ENCODE data around the gene NMT1.
A peak's percentile ranks its signal among the peaks of the same experiment; 100 is the strongest.

NMT1 gene

DNA sequence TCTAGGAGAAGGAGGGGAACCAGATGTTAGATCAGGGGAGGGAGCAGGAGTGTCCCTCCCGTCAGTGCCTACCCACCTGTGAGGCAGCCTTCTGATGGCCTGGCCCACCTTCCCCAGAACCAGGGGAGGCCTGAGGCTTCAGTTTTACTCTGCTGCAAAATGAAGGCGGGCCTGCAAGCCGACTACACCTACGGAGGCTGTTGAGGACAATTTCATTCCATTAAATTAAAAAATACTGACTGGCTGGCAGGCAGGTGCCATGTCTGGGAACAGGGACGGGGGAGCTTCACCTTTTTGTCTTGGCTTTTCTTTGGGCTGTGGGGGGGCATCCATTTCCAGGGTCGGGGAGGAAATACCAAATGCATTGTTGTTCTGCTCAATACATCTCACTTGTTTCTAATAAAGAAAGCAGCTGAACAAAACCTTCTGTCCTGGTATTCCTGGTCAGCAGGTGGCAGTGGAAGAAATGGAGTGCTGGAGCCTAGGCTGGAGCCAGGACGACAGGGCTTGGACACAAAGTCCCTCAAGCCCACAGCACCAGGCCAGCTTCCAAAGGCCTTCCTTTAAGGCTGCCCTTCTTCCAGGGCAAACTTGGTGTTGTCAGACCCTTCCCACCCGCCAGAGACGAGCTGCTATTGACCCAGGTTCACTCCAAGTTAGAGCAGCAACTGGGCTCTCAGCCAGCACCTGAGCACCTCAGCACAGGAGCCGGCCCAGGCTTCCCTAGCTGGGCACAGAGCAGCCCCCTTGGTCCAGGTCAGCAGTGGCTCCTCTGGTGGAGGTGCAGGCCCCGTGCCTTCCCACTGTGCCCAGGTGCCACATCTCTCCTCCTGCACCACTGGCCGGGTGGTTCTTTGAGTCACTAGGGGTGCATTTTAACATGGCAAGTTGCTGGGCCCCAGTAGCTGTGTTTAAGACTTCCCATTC, 47.7 kb downstream of the NMT1 start:
- no peaks in the 10 kb centered on the region for H3K27me3 ChIP-seq (replicated peaks; ENCODE audit: control insufficient read depth, insufficient read depth, low read length)
- no peak for DNase-seq (ENCODE audit: low read depth)
- H3K4me3 ChIP-seq (ENCODE audit: low read length) = no peak overlapping the region
- peaks cover 68% of the 10 kb centered on the region for H3K36me3 ChIP-seq (ENCODE audit: control insufficient read depth, insufficient read depth, low read length, severe bottlenecking)
- no peak overlapping the region for H3K9ac ChIP-seq (ENCODE audit: low read length)
- peaks cover 34% of the 10 kb centered on the region for H3K4me1 ChIP-seq (ENCODE audit: control insufficient read depth, insufficient read depth, low read length)
- no peaks in the 10 kb centered on the region for H3K9me3 ChIP-seq (ENCODE audit: control insufficient read depth, low read length)

DNA sequence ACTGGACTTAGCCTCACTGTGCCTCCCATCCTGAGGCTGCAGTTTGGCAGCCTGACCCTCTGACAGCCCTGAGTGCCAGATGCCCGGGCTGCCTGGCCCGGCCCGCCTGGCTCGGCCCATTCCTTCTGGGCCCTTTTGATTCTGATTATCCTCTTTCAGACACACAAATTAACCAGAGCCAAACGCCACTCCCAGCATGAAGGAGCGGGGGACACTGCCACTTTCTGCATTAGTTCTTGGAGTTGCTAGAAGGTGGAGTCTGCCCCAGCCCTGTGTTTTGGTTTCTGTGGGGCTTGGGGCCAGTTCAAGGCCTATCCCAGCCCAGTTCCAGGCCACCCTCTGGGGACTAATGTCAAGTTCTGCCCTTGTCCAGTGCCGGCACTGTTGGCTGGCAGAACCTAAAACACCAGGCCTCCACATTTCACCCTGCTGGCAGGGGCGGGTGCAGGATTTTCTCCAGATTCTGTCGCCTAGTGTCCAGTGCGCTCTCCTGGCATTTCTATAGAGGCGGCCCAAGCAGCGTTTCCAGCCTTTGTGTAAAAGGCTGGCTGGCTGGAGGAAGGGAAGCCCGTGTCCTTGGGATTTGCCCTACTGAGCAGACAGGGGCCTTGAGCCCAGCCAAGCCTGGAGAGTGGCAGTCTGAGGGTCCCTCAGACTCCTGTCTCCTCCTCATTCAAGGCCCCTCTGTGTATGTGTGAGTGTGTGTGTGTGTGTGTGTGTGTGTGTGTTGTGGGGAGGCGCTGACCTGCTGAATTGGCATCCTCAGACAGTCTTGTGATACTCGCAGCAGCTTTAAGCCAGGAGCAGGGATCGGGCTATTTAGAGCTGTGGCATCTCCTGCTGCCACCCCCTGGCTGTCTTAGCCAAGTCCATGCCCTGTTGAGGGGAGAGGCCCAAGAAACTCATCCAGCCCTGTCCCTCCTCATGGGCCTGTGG, 49.8 kb downstream of the NMT1 start:
- Histone ChIP-seq H3K36me3 (ENCODE audit: control insufficient read depth, insufficient read depth, low read length, severe bottlenecking) (peaks cover 53% of the 10 kb centered on the region), H3K9me3 (ENCODE audit: control insufficient read depth, low read length) (no peaks in the 10 kb centered on the region), H3K4me1 (ENCODE audit: control insufficient read depth, insufficient read depth, low read length) (peaks cover 22% of the 10 kb centered on the region), H3K27me3 (replicated peaks; ENCODE audit: control insufficient read depth, insufficient read depth, low read length) (no peaks in the 10 kb centered on the region), H3K9ac (ENCODE audit: low read length) (peak overlapping the region; percentile 69), H3K4me3 (ENCODE audit: low read length) (no peak overlapping the region)
- DNase-seq (ENCODE audit: low read depth) = no peak

DNA sequence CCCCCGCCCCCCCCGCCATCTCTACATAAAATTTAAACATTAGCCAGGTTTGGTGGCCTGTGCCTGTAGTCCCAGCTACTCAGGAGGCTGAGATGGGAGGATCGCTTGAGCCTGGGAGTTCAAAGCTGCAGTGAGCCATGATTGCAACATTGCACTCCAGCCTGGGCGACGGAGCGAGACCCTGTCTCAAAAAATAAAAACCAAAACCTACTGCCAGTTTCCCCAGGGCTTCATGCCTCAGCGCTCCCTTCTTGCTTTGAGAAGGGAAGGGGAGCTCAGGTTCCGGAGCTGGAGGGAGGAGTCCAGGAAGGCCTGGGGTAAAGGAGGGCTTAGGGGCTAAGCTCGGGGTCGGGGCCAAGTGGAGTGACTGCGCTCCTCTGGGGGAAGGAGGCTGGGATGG, 50.7 kb downstream of the NMT1 start:
- Histone ChIP-seq H3K27me3 (replicated peaks; ENCODE audit: control insufficient read depth, insufficient read depth, low read length) (no peaks in the 10 kb centered on the region), H3K9me3 (ENCODE audit: control insufficient read depth, low read length) (no peaks in the 10 kb centered on the region), H3K9ac (ENCODE audit: low read length) (peak overlapping the region; percentile 69), H3K4me3 (ENCODE audit: low read length) (no peak overlapping the region), H3K4me1 (ENCODE audit: control insufficient read depth, insufficient read depth, low read length) (peaks cover 15% of the 10 kb centered on the region), H3K36me3 (ENCODE audit: control insufficient read depth, insufficient read depth, low read length, severe bottlenecking) (peaks cover 44% of the 10 kb centered on the region)
- no peak for DNase-seq (ENCODE audit: low read depth)

DNA sequence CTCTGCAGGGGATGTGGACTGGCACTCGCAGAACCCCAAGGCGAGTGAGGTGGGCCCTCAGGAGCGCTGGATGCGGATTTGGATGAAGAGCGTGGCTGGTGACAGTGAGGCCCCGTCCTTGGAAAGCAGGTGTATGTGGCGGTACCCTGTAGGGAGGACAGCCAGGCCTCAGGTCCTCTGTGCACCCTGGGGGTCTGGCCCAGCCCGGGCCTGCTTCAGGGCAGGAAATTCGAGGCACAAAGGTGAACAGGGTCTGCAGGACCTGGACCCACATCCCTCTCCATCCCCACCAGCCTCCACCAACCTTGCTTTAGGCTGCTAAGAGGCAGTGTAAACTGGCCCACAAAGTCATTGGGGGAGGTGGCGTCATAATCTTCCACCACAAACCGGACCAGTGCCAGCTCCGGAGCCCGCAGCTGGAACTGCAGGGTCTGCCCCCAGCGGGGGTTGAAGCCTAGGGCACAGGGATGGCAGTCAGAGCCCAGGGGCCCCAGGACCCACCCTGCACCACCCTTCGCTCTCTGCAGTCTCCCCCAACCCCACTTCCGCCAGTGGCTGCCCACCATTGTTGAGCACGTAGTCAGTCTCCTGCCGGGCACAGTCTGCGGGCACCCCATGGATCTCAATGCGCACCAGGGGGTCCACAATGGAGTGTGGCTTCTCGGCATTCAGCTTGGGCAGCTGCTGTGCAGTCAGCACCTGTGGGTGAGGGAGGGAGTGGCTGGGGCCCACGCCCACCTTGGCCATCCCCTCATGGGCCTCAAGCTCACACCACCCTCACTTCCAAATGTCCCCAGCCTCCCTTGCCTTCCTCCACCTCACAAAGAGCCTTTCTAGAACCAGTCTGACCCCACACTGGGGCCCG, 51.7 kb downstream of the NMT1 start:
- Histone ChIP-seq H3K4me1 (ENCODE audit: control insufficient read depth, insufficient read depth, low read length) (peaks cover 15% of the 10 kb centered on the region), H3K4me3 (ENCODE audit: low read length) (no peak overlapping the region), H3K9ac (ENCODE audit: low read length) (no peak overlapping the region)

DNA sequence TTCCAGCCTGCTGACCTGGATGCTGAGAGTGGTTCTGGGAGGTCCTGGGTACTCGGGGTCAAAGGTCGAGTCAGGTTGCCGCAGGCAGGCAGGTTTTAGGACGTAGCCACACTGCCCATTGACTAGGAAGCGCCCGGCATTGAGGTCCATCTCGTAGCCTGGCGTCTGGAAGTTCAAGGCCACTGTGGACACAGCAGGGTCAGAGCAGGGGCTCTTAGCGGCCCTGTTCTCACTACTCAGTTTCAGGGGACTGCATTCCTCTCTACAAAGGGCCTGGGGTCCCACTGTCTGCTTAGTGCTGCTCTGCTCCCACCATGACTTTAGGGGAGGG, 52.3 kb downstream of the NMT1 start:
- DNase-seq (ENCODE audit: low read depth) = no peak
- H3K9ac ChIP-seq (ENCODE audit: low read length) = no peak overlapping the region
- peaks cover 15% of the 10 kb centered on the region for H3K4me1 ChIP-seq (ENCODE audit: control insufficient read depth, insufficient read depth, low read length)
- H3K4me3 ChIP-seq (ENCODE audit: low read length) = no peak overlapping the region
- no peaks in the 10 kb centered on the region for H3K9me3 ChIP-seq (ENCODE audit: control insufficient read depth, low read length)
- H3K27me3 ChIP-seq (replicated peaks; ENCODE audit: control insufficient read depth, insufficient read depth, low read length) = no peaks in the 10 kb centered on the region
- H3K36me3 ChIP-seq (ENCODE audit: control insufficient read depth, insufficient read depth, low read length, severe bottlenecking) = peaks cover 42% of the 10 kb centered on the region

More for the DNA sequence above, 51.7 kb downstream of the NMT1 start:
- peaks cover 42% of the 10 kb centered on the region for H3K36me3 ChIP-seq (ENCODE audit: control insufficient read depth, insufficient read depth, low read length, severe bottlenecking)
- no peaks in the 10 kb centered on the region for H3K9me3 ChIP-seq (ENCODE audit: control insufficient read depth, low read length)
- H3K27me3 ChIP-seq (replicated peaks; ENCODE audit: control insufficient read depth, insufficient read depth, low read length) = no peaks in the 10 kb centered on the region
- DNase-seq (ENCODE audit: low read depth) = no peak

DNA sequence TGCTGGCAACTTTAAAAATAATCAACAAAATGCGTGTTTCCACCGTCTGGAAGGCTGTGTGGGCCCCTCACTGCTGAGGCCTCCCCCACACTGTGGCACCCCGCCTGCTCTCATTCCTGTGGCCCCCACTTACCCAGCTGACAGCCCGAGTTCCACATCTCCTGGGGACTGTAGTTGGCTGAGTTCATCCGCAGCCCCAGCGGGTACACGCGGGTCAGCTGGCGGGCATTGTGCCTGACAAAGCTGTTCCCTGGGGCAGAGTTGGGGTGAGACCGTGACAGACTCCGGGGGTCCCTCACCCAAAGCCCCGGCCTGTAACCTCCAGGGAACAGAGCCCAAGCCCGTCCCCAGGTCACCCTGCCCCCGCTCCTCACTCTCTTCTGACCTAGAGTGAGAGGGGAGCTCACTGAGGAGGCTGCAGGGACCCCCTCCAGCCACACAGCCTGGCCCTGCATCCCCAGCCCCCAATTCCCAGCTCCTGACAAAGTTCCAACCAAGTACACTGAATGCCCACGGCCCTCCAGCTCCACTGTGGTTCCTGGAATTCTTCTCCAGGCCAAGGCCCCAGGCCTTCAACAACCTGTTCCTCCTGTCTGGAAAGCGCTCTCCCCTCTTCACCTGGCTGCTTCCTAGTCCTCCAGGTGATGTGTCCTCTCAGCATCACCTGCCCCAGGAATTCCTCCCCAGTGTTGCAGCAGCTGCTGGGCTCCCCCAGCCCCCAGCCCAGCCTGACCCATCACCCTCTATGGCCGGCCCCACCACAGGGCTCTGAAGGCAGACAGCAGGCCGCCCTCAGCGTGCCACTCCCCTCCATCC, 53.2 kb downstream of the NMT1 start:
- Histone ChIP-seq H3K4me3 (ENCODE audit: low read length) (no peak overlapping the region), H3K9ac (ENCODE audit: low read length) (no peak overlapping the region), H3K4me1 (ENCODE audit: control insufficient read depth, insufficient read depth, low read length) (peaks cover 15% of the 10 kb centered on the region), H3K27me3 (replicated peaks; ENCODE audit: control insufficient read depth, insufficient read depth, low read length) (no peaks in the 10 kb centered on the region), H3K36me3 (ENCODE audit: control insufficient read depth, insufficient read depth, low read length, severe bottlenecking) (peaks cover 41% of the 10 kb centered on the region), H3K9me3 (ENCODE audit: control insufficient read depth, low read length) (no peaks in the 10 kb centered on the region)
- DNase-seq (ENCODE audit: low read depth) = no peak

DNA sequence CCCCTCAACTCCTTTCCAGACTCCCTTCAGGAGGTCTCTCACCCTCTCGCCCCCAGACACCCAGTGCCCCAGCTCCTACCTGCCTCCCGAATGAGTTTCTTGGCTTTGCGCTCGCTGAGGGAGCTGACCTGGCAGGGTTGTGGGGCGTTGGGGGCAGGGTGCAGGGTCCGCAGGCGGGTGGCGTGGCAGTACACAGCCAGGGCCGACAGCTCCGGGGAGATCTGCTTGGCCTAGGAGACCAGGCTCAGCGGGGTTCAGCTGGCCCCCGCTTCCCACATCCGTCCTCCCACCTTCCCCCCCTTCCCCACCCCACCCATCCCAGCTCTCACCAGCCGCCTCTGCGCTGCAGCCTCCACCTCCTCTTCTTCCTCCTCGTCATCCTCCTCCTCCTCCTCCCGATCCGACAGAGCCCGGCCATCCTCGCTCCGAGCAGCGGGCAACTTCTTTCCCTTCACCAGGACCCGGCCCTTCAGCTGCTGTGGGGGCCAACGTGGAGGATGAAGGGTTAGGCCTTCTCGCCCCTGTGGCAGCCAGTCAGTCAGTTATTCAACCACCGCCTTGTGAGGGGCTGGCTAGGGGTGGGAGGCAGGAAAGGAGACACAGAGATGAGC, 54.0 kb downstream of the NMT1 start:
- H3K4me3 ChIP-seq (ENCODE audit: low read length) = no peak overlapping the region
- no peak for DNase-seq (ENCODE audit: low read depth)
- H3K9ac ChIP-seq (ENCODE audit: low read length) = no peak overlapping the region
- peaks cover 49% of the 10 kb centered on the region for H3K36me3 ChIP-seq (ENCODE audit: control insufficient read depth, insufficient read depth, low read length, severe bottlenecking)
- no peaks in the 10 kb centered on the region for H3K9me3 ChIP-seq (ENCODE audit: control insufficient read depth, low read length)
- H3K4me1 ChIP-seq (ENCODE audit: control insufficient read depth, insufficient read depth, low read length) = peaks cover 19% of the 10 kb centered on the region
- no peaks in the 10 kb centered on the region for H3K27me3 ChIP-seq (replicated peaks; ENCODE audit: control insufficient read depth, insufficient read depth, low read length)

DNA sequence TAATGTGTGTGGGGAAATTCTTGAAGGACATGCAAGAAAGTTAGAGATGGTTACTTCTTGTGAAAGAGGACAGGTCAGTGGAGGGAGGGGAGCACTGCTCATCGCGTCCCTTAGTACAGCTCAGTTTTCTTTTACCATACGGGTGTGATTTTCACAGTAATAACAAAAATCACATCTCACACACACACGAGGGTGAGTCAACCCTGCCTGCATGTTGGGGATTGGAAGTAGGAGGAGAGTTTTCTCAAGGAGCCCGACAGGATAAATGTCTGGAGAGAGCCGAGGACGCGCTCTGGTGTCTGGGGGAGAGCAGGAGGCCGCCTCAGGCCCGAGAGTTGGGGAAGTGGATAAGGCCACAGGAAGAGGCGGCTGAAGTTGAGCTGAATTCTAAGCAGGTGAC, 54.8 kb downstream of the NMT1 start:
- peaks cover 53% of the 10 kb centered on the region for H3K36me3 ChIP-seq (ENCODE audit: control insufficient read depth, insufficient read depth, low read length, severe bottlenecking)
- peaks cover 12% of the 10 kb centered on the region for H3K4me1 ChIP-seq (ENCODE audit: control insufficient read depth, insufficient read depth, low read length)
- no peak for DNase-seq (ENCODE audit: low read depth)
- no peak overlapping the region for H3K9ac ChIP-seq (ENCODE audit: low read length)
- no peak overlapping the region for H3K4me3 ChIP-seq (ENCODE audit: low read length)
- no peaks in the 10 kb centered on the region for H3K9me3 ChIP-seq (ENCODE audit: control insufficient read depth, low read length)
- no peaks in the 10 kb centered on the region for H3K27me3 ChIP-seq (replicated peaks; ENCODE audit: control insufficient read depth, insufficient read depth, low read length)

DNA sequence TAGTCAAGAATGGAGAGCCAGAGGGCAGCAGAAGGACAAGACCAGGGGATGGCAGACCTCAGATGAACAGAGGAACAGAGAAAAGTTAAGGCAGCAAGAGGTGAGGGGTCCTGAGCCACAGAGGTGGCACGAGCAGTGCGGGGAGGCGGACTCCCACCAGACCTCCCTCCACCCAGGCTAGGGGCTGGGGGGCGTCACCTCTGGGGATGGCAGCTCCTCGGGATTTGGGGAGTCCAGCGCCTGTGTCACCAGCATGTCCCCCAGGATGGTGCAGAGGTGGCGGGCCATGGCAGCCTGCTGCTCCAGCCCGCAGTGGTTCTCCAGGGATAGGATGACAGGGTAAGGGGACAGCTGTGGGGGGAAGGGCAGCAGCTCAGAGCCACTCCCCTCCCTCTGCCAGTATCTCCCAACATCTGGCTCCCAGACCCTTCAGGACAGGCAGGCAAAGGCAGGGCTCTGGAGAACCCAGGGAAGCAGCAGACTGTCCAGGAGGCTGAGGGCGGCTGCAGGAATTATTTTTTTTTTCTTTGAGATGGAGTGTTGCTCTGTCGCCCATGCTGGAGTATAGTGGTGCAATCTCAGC, 55.4 kb downstream of the NMT1 start:
- Histone ChIP-seq H3K9me3 (ENCODE audit: control insufficient read depth, low read length) (no peaks in the 10 kb centered on the region), H3K36me3 (ENCODE audit: control insufficient read depth, insufficient read depth, low read length, severe bottlenecking) (peaks cover 53% of the 10 kb centered on the region), H3K4me1 (ENCODE audit: control insufficient read depth, insufficient read depth, low read length) (peaks cover 6% of the 10 kb centered on the region), H3K4me3 (ENCODE audit: low read length) (no peak overlapping the region), H3K9ac (ENCODE audit: low read length) (no peak overlapping the region), H3K27me3 (replicated peaks; ENCODE audit: control insufficient read depth, insufficient read depth, low read length) (no peaks in the 10 kb centered on the region)
- DNase-seq (ENCODE audit: low read depth) = no peak

DNA sequence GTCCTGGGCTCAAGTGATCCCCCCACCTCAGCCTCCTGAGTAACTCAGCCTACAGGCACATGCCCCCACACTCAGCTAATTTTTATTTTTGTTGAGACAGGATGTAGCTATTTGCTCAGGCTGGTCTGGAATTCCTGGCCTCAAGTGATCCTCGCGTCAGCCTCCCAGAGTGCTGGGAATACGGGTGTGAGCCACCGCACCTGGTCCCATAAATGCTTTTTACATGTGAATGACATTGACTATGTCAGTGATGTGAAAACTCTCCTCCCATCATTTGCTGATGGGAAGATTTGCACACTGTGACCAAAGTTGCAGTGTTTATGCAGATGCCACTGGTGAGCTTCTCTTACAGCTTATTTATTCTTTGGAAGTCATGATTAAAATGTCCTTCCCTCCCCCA, 56.2 kb downstream of the NMT1 start:
- Histone ChIP-seq H3K9me3 (ENCODE audit: control insufficient read depth, low read length) (no peaks in the 10 kb centered on the region), H3K4me3 (ENCODE audit: low read length) (no peak overlapping the region), H3K27me3 (replicated peaks; ENCODE audit: control insufficient read depth, insufficient read depth, low read length) (no peaks in the 10 kb centered on the region), H3K9ac (ENCODE audit: low read length) (no peak overlapping the region), H3K4me1 (ENCODE audit: control insufficient read depth, insufficient read depth, low read length) (peaks cover 6% of the 10 kb centered on the region), H3K36me3 (ENCODE audit: control insufficient read depth, insufficient read depth, low read length, severe bottlenecking) (peaks cover 52% of the 10 kb centered on the region)
- DNase-seq (ENCODE audit: low read depth) = no peak

Measured in adipocyte (in vitro differentiated cells).